PC-9 (cell line): ENCODE data around the gene CMKLR1. TPM values are rescaled to one million over a fixed set of nuclear protein-coding genes. Genes with fewer than 3 reads are reported as not detected.

Experiments used
- BruUV-seq: library from RNA; stranded (reverse); fragments of 400-500 nt; replicated peaks from 2 replicates; lab custom pipeline; 2021; lab: Mats Ljungman, UMichigan
- CTCF ChIA-PET: fragments of 300-600 bp; sonication (Branson Sonifier 250); formaldehyde crosslinking; loops from one replicate; lab custom pipeline; 2022; ENCODE audit warnings: antibody characterized with exemption; lab: Charles Lee
- POLR2A ChIA-PET: fragments of 300-600 bp; sonication (Branson Sonifier 250); formaldehyde crosslinking; loops from one replicate; lab custom pipeline; 2022; ENCODE audit warnings: antibody characterized with exemption; ENCODE audit not compliant: unreplicated experiment; lab: Charles Lee
- DNase-seq, 2 experiments: peaks; one replicate each; pipeline versions ENCODE4 v3.0.0 to v3.0.0-alpha.2; 2015 to 2022; ENCODE audit warnings: mixed read lengths in 1 of 2
- H2AFZ ChIP-seq: fragments of 200-600 bp; sonication (generic); 2 replicates; pipeline ENCODE4 v1.8.1; 2017; ENCODE audit warnings: antibody characterized with exemption
- H3F3A ChIP-seq: fragments of 200-600 bp; sonication (generic); 2 replicates; pipeline ENCODE4 v1.8.1; 2017; ENCODE audit warnings: antibody characterized with exemption, mild to moderate bottlenecking, low read depth; ENCODE audit not compliant: insufficient read depth
- H3K27ac ChIP-seq: fragments of 200-600 bp; sonication (generic); 2 replicates; pipeline ENCODE4 v1.6.1; 2016; ENCODE audit warnings: mixed run types
- H3K27me3 ChIP-seq: fragments of 200-600 bp; sonication (generic); 2 replicates; pipeline ENCODE4 v1.6.1; 2016; ENCODE audit warnings: low read depth, mixed run types; ENCODE audit not compliant: insufficient read depth
- H3K36me3 ChIP-seq: fragments of 200-600 bp; sonication (generic); 2 replicates; pipeline ENCODE4 v1.6.1; 2016; ENCODE audit warnings: low read depth, mixed run types
- H3K4me1 ChIP-seq: fragments of 200-600 bp; sonication (generic); replicated peaks from 2 replicates; pipeline ENCODE4 v1.6.1; 2016; ENCODE audit warnings: mixed run types; ENCODE audit not compliant: insufficient read depth
- H3K4me2 ChIP-seq: fragments of 200-600 bp; sonication (generic); 2 replicates; pipeline ENCODE4 v1.6.1; 2017; ENCODE audit warnings: mixed run types
- H3K4me3 ChIP-seq: fragments of 200-600 bp; sonication (generic); 2 replicates; pipeline ENCODE4 v1.6.1; 2016; ENCODE audit warnings: mixed run types
- H3K79me2 ChIP-seq: fragments of 200-600 bp; sonication (generic); 2 replicates; pipeline ENCODE4 v1.6.1; 2017; ENCODE audit warnings: low read depth, mixed run types
- H3K9me2 ChIP-seq: fragments of 200-600 bp; sonication (generic); 2 replicates; pipeline ENCODE4 v1.8.1; 2017; ENCODE audit warnings: mild to moderate bottlenecking; ENCODE audit not compliant: insufficient read depth
- H3K9me3 ChIP-seq: fragments of 200-600 bp; sonication (generic); 2 replicates; pipeline ENCODE4 v1.8.1; 2016; ENCODE audit warnings: low read depth; ENCODE audit not compliant: insufficient read depth
- H4K20me1 ChIP-seq: fragments of 200-600 bp; sonication (generic); 2 replicates; pipeline ENCODE4 v1.8.1; 2017; ENCODE audit not compliant: insufficient read depth
- CTCF ChIP-seq: fragments of 200-600 bp; sonication (generic); conservative IDR thresholded peaks from 2 replicates; pipeline ENCODE4 v1.6.1; 2017; ENCODE audit warnings: mixed run types, antibody characterized with exemption, mild to moderate bottlenecking, moderate library complexity
- EZH2 ChIP-seq: fragments of 200-600 bp; sonication (generic); IDR thresholded peaks from 2 replicates; pipeline ENCODE4 v1.8.0; 2017; ENCODE audit warnings: antibody characterized with exemption, low read depth
- intact Hi-C: fragments of 100-400 bp; cut with micrococcal nuclease; formaldehyde crosslinking; loops from one replicate; pipeline ENCODE4 v1.10.0; 2022; ENCODE audit not compliant: unreplicated experiment
- total RNA-seq: library from RNA; stranded (reverse); gene quantifications from 2 replicates; pipeline ENCODE4 v1.2.3, GENCODE V29; 2021

The CMKLR1 gene
- total RNA-seq, 1 experiment from 2014 or later: not detected

- Histone ChIP-seq H4K20me1 (no peaks in the 10 kb centered on the region), H3F3A (no peaks in the 10 kb centered on the region), H3K9me3 (no peaks in the 10 kb centered on the region), H3K4me2 (no peak overlapping the region), H2AFZ (no peak overlapping the region), H3K27ac (no peak overlapping the region), H3K27me3 (peaks cover 79% of the 10 kb centered on the region), H3K36me3 (no peaks in the 10 kb centered on the region), H3K4me1 (no peaks in the 10 kb centered on the region), H3K79me2 (no peaks in the 10 kb centered on the region), H3K4me3 (no peak overlapping the region), H3K9me2 (no peaks in the 10 kb centered on the region)
- CTCF ChIA-PET: no interaction called here
- intact Hi-C loops: no loop called here
- POLR2A ChIA-PET: no interaction called here
- DNase-seq: no peak
- BruUV-seq: no TSS peak
- TF ChIP-seq CTCF: no peak
Observed at GRCh38 chr12:108305991-108306501, 33.1 kb downstream of the CMKLR1 start.

- no peaks in the 10 kb centered on the region for H3K36me3 ChIP-seq
- BruUV-seq: no TSS peak
- intact Hi-C loops: no loop called here
- no peaks in the 10 kb centered on the region for H3K4me1 ChIP-seq
- TF ChIP-seq CTCF: no peak
- H3K9me2 ChIP-seq: no peaks in the 10 kb centered on the region
- no peaks in the 10 kb centered on the region for H3K79me2 ChIP-seq
- no peaks in the 10 kb centered on the region for H3K9me3 ChIP-seq
- no peaks in the 10 kb centered on the region for H3F3A ChIP-seq
- no peak overlapping the region for H2AFZ ChIP-seq
- no peak for DNase-seq
- no peak overlapping the region for H3K4me3 ChIP-seq
- no peaks in the 10 kb centered on the region for H4K20me1 ChIP-seq
- ChIA-PET CTCF (no interaction called here), POLR2A (no interaction called here)
- H3K27me3 ChIP-seq: peaks cover 81% of the 10 kb centered on the region
- H3K27ac ChIP-seq: no peak overlapping the region
- H3K4me2 ChIP-seq: no peak overlapping the region
Observed at GRCh38 chr12:108305520-108305919, 33.6 kb downstream of the CMKLR1 start.

GRCh38 chr12:108304633-108305032 is 34.5 kb downstream of the CMKLR1 start:
- Histone ChIP-seq H3K9me2 (no peaks in the 10 kb centered on the region), H3K4me1 (no peaks in the 10 kb centered on the region), H3K4me3 (no peak overlapping the region), H3K4me2 (no peak overlapping the region), H3K27me3 (peaks cover 90% of the 10 kb centered on the region), H3K9me3 (no peaks in the 10 kb centered on the region), H2AFZ (no peak overlapping the region), H3K79me2 (no peaks in the 10 kb centered on the region), H3K36me3 (no peaks in the 10 kb centered on the region), H3F3A (no peaks in the 10 kb centered on the region), H3K27ac (no peak overlapping the region), H4K20me1 (no peaks in the 10 kb centered on the region)
- CTCF ChIA-PET: no interaction called here
- POLR2A ChIA-PET: no interaction called here
- no peak for DNase-seq
- BruUV-seq: no TSS peak
- TF ChIP-seq CTCF (no peak), EZH2 (no peak)
- intact Hi-C loops: no loop called here
